OCI-LY7 (cell line): ENCODE measurements around the gene LDAH.

Experiments used
- EZH2phosphoT487 ChIP-seq: fragments of 200-600 bp; sonication (generic); IDR thresholded peaks from 2 replicates; pipeline ENCODE4 v1.6.1; 2018; ENCODE audit warnings: low read depth, borderline replicate concordance, mild to moderate bottlenecking, mixed run types, antibody characterized with exemption, low read length, moderate library complexity, mixed read lengths
- TF ChIP-seq, protein P1 (sequence below): fragments of 200-600 bp; sonication (generic); conservative IDR thresholded peaks from 2 replicates; pipeline ENCODE4 v1.5.1; 2014; ENCODE audit warnings: mild to moderate bottlenecking, antibody characterized with exemption, low read length, moderate library complexity, mixed read lengths

DNA sequence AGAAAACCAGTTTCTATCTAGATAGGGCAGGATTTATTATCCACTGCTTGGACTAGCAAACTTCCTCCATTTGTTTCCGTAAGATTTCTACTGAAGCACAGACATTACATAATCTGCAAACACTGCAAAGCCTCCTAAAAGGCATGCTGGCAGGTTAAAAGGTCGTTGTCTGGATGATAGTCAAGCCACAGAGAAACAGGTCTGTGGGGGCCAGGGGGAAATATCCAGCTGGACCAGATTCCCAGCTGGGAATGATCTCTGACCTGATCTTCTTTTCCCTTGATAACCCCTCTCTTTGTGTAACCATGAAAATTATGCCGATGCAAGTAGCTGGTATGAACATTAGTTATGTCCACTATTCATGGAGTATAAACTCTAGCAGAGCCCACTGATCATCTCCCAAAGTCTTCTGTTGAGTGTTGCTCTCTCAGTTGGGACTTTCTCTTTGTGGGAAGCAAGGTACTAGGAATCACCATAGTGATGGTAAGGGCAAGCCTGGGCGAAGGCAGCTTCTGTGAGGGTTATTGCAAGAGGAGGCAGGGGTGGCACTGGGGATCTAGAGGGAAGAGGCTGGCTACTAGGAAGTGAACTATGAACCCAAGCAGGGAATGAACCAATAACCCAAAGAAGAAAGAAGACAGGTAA lies 94.7 kb downstream of the LDAH start:
- TF ChIP-seq, protein P1, sequence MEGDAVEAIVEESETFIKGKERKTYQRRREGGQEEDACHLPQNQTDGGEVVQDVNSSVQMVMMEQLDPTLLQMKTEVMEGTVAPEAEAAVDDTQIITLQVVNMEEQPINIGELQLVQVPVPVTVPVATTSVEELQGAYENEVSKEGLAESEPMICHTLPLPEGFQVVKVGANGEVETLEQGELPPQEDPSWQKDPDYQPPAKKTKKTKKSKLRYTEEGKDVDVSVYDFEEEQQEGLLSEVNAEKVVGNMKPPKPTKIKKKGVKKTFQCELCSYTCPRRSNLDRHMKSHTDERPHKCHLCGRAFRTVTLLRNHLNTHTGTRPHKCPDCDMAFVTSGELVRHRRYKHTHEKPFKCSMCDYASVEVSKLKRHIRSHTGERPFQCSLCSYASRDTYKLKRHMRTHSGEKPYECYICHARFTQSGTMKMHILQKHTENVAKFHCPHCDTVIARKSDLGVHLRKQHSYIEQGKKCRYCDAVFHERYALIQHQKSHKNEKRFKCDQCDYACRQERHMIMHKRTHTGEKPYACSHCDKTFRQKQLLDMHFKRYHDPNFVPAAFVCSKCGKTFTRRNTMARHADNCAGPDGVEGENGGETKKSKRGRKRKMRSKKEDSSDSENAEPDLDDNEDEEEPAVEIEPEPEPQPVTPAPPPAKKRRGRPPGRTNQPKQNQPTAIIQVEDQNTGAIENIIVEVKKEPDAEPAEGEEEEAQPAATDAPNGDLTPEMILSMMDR: no peak
- TF ChIP-seq EZH2phosphoT487: no peak
